OCI-LY7 (cell line): ENCODE measurements around the gene IST1.

Experiments
- CTCF ChIP-seq: fragments of 200-600 bp; sonication (generic); conservative IDR thresholded peaks from 2 replicates; pipeline ENCODE4 v1.5.1; 2014; ENCODE audit warnings: mild to moderate bottlenecking, antibody characterized with exemption, low read length, moderate library complexity, mixed read lengths
- EZH2phosphoT487 ChIP-seq: fragments of 200-600 bp; sonication (generic); IDR thresholded peaks from 2 replicates; pipeline ENCODE4 v1.6.1; 2018; ENCODE audit warnings: low read depth, borderline replicate concordance, mild to moderate bottlenecking, mixed run types, antibody characterized with exemption, low read length, moderate library complexity, mixed read lengths

GRCh38 chr16:71920658-71921057 is 25.3 kb downstream of the IST1 start:
- TF ChIP-seq CTCF (no peak), EZH2phosphoT487 (no peak)
